ENCODE results near the gene NCDN.

NCDN gene

GRCh38 chr1:35569936-35570335, 12.3 kb downstream of the NCDN start:
- H3K4ac ChIP-seq (ENCODE audit: low read length), result no peak overlapping the region
- no peak overlapping the region for H2BK5ac ChIP-seq (ENCODE audit: low read length)
- peaks cover 20 to 47% (median 38%) of the 10 kb centered on the region in 3 experiments for H3K27me3 ChIP-seq (ENCODE audit: control insufficient read depth in 3 of 3, insufficient read depth in 3 of 3, low read depth in 1 of 3, low read length in 3 of 3)
- peaks cover 0 to 1% of the 10 kb centered on the region in 2 donors for H3K9me3 ChIP-seq (replicated peaks in 1 of 2; ENCODE audit: control insufficient read depth in 2 of 2, insufficient read depth in 1 of 2, low read depth in 1 of 2, low read length in 2 of 2)
- peaks cover 4 to 12% of the 10 kb centered on the region in 2 donors for H3K36me3 ChIP-seq (replicated peaks in 1 of 2; ENCODE audit: control insufficient read depth in 2 of 2, insufficient read depth in 2 of 2, low read length in 2 of 2)
- H2BK12ac ChIP-seq (ENCODE audit: low read length), result no peak overlapping the region
- no peak overlapping the region for H2BK120ac ChIP-seq (ENCODE audit: low read depth, low read length)
- WGBS, 2 donors (ENCODE audit: extremely low coverage in 2 of 2, insufficient read length in 2 of 2, insufficient replicate concordance in 1 of 2), result no CpG with 5 or more reads among the region's 1 CpG
- no peak overlapping the region for H2AK5ac ChIP-seq (ENCODE audit: low read depth, low read length)
- H3K79me1 ChIP-seq (ENCODE audit: low read depth, low read length), result no peaks in the 10 kb centered on the region
- no peak overlapping the region for H3K4me2 ChIP-seq (ENCODE audit: insufficient read depth, low read length, poor library complexity, severe bottlenecking)
- H3K27ac ChIP-seq (replicated peaks; ENCODE audit: low read length), result no peak overlapping the region
- no peak overlapping the region for H3K18ac ChIP-seq (ENCODE audit: low read length)
- H3K9ac ChIP-seq (ENCODE audit: low read depth, low read length, poor library complexity), result no peak overlapping the region
- no peak overlapping the region for H3K14ac ChIP-seq (ENCODE audit: low read length)
- H3K23ac ChIP-seq (ENCODE audit: low read depth, low read length, poor library complexity), result no peak overlapping the region
- H2AFZ ChIP-seq (ENCODE audit: low read length), result no peak overlapping the region
- no peak overlapping the region for H4K91ac ChIP-seq (ENCODE audit: low read depth, low read length, poor library complexity)
- H4K8ac ChIP-seq (ENCODE audit: low read depth, low read length), result no peak overlapping the region
- H3K4me1 ChIP-seq (ENCODE audit: control insufficient read depth in 2 of 2, insufficient read depth in 1 of 2, low read depth in 1 of 2, low read length in 2 of 2), result peaks cover 3% of the 10 kb centered on the region in 2 donors
- no peak for DNase-seq (ENCODE audit: low spot score)
- no peak overlapping the region for H3K4me3 ChIP-seq (ENCODE audit: low read length in 2 of 2)
- no peak overlapping the region for H2BK15ac ChIP-seq (ENCODE audit: low read length)

- Histone ChIP-seq H2BK120ac (ENCODE audit: low read depth, low read length) (no peak overlapping the region), H3K9ac (ENCODE audit: low read depth, low read length, poor library complexity) (no peak overlapping the region), H3K23ac (ENCODE audit: low read depth, low read length, poor library complexity) (no peak overlapping the region), H3K4me1 (ENCODE audit: control insufficient read depth in 2 of 2, insufficient read depth in 1 of 2, low read depth in 1 of 2, low read length in 2 of 2) (peaks cover 3% of the 10 kb centered on the region in 2 donors), H4K91ac (ENCODE audit: low read depth, low read length, poor library complexity) (no peak overlapping the region), H4K8ac (ENCODE audit: low read depth, low read length) (no peak overlapping the region), H3K18ac (ENCODE audit: low read length) (no peak overlapping the region), H2BK5ac (ENCODE audit: low read length) (no peak overlapping the region), H2AFZ (ENCODE audit: low read length) (no peak overlapping the region), H3K79me1 (ENCODE audit: low read depth, low read length) (no peaks in the 10 kb centered on the region), H3K4me2 (ENCODE audit: insufficient read depth, low read length, poor library complexity, severe bottlenecking) (no peak overlapping the region), H3K36me3 (replicated peaks in 1 of 2; ENCODE audit: control insufficient read depth in 2 of 2, insufficient read depth in 2 of 2, low read length in 2 of 2) (peaks cover 2 to 6% of the 10 kb centered on the region in 2 donors), H3K27ac (replicated peaks; ENCODE audit: low read length) (no peak overlapping the region), H3K27me3 (ENCODE audit: control insufficient read depth in 3 of 3, insufficient read depth in 3 of 3, low read depth in 1 of 3, low read length in 3 of 3) (peaks cover 27 to 55% (median 46%) of the 10 kb centered on the region in 3 experiments), H2BK15ac (ENCODE audit: low read length) (no peak overlapping the region), H3K4me3 (ENCODE audit: low read length in 2 of 2) (no peak overlapping the region), H3K14ac (ENCODE audit: low read length) (no peak overlapping the region), H3K4ac (ENCODE audit: low read length) (no peak overlapping the region), H3K9me3 (replicated peaks in 1 of 2; ENCODE audit: control insufficient read depth in 2 of 2, insufficient read depth in 1 of 2, low read depth in 1 of 2, low read length in 2 of 2) (peaks cover 0 to 1% of the 10 kb centered on the region in 2 donors), H2BK12ac (ENCODE audit: low read length) (no peak overlapping the region), H2AK5ac (ENCODE audit: low read depth, low read length) (no peak overlapping the region)
- no peak for DNase-seq (ENCODE audit: low spot score)
- WGBS, 2 donors (ENCODE audit: extremely low coverage in 2 of 2, insufficient read length in 2 of 2, insufficient replicate concordance in 1 of 2), result no CpG with 5 or more reads among the region's 10 CpGs
These were observed 13.1 kb downstream of the NCDN start for GRCh38 chr1:35570589-35571137.

GRCh38 chr1:35571263-35571662, 13.7 kb downstream of the NCDN start:
- no peak overlapping the region for H3K4me2 ChIP-seq (ENCODE audit: insufficient read depth, low read length, poor library complexity, severe bottlenecking)
- H4K8ac ChIP-seq (ENCODE audit: low read depth, low read length), result no peak overlapping the region
- H3K14ac ChIP-seq (ENCODE audit: low read length), result no peak overlapping the region
- H3K36me3 ChIP-seq (replicated peaks in 1 of 2; ENCODE audit: control insufficient read depth in 2 of 2, insufficient read depth in 2 of 2, low read length in 2 of 2), result peaks cover 2 to 4% of the 10 kb centered on the region in 2 donors
- H3K9me3 ChIP-seq (replicated peaks in 1 of 2; ENCODE audit: control insufficient read depth in 2 of 2, insufficient read depth in 1 of 2, low read depth in 1 of 2, low read length in 2 of 2), result peaks cover 0 to 1% of the 10 kb centered on the region in 2 donors
- no peaks in the 10 kb centered on the region for H3K79me1 ChIP-seq (ENCODE audit: low read depth, low read length)
- DNase-seq (ENCODE audit: low spot score), result no peak
- no peak overlapping the region for H2AFZ ChIP-seq (ENCODE audit: low read length)
- no peak overlapping the region for H2BK120ac ChIP-seq (ENCODE audit: low read depth, low read length)
- no peak overlapping the region for H3K18ac ChIP-seq (ENCODE audit: low read length)
- no peak overlapping the region for H2BK12ac ChIP-seq (ENCODE audit: low read length)
- no peak overlapping the region for H2BK5ac ChIP-seq (ENCODE audit: low read length)
- H3K23ac ChIP-seq (ENCODE audit: low read depth, low read length, poor library complexity), result no peak overlapping the region
- no peak overlapping the region for H3K4ac ChIP-seq (ENCODE audit: low read length)
- no peak overlapping the region for H3K9ac ChIP-seq (ENCODE audit: low read depth, low read length, poor library complexity)
- H3K4me3 ChIP-seq (ENCODE audit: low read length in 2 of 2), result no peak overlapping the region
- H4K91ac ChIP-seq (ENCODE audit: low read depth, low read length, poor library complexity), result no peak overlapping the region
- no CpG with 5 or more reads among the region's 8 CpGs for WGBS, 2 donors (ENCODE audit: extremely low coverage in 2 of 2, insufficient read length in 2 of 2, insufficient replicate concordance in 1 of 2)
- H3K27me3 ChIP-seq (ENCODE audit: control insufficient read depth in 3 of 3, insufficient read depth in 3 of 3, low read depth in 1 of 3, low read length in 3 of 3), result peaks cover 32 to 61% (median 52%) of the 10 kb centered on the region in 3 experiments
- H2AK5ac ChIP-seq (ENCODE audit: low read depth, low read length), result no peak overlapping the region
- H2BK15ac ChIP-seq (ENCODE audit: low read length), result no peak overlapping the region
- H3K27ac ChIP-seq (replicated peaks; ENCODE audit: low read length), result no peak overlapping the region
- peaks cover 3% of the 10 kb centered on the region in 2 donors for H3K4me1 ChIP-seq (ENCODE audit: control insufficient read depth in 2 of 2, insufficient read depth in 1 of 2, low read depth in 1 of 2, low read length in 2 of 2)

GRCh38 chr1:35572296-35572695, 14.7 kb downstream of the NCDN start:
- H3K36me3 ChIP-seq (replicated peaks in 1 of 2; ENCODE audit: control insufficient read depth in 2 of 2, insufficient read depth in 2 of 2, low read length in 2 of 2), result no peaks in the 10 kb centered on the region
- no peaks in the 10 kb centered on the region for H3K79me1 ChIP-seq (ENCODE audit: low read depth, low read length)
- no peak overlapping the region for H3K14ac ChIP-seq (ENCODE audit: low read length)
- no peak overlapping the region for H3K4me3 ChIP-seq (ENCODE audit: low read length in 2 of 2)
- H3K23ac ChIP-seq (ENCODE audit: low read depth, low read length, poor library complexity), result no peak overlapping the region
- no peak overlapping the region for H3K4ac ChIP-seq (ENCODE audit: low read length)
- H4K8ac ChIP-seq (ENCODE audit: low read depth, low read length), result no peak overlapping the region
- peak overlapping the region; percentile 90 for H2AFZ ChIP-seq (ENCODE audit: low read length)
- H4K91ac ChIP-seq (ENCODE audit: low read depth, low read length, poor library complexity), result no peak overlapping the region
- no peak overlapping the region for H2BK5ac ChIP-seq (ENCODE audit: low read length)
- H2BK120ac ChIP-seq (ENCODE audit: low read depth, low read length), result no peak overlapping the region
- no peak overlapping the region for H3K4me2 ChIP-seq (ENCODE audit: insufficient read depth, low read length, poor library complexity, severe bottlenecking)
- no peak overlapping the region for H3K9ac ChIP-seq (ENCODE audit: low read depth, low read length, poor library complexity)
- no peak overlapping the region for H3K27ac ChIP-seq (replicated peaks; ENCODE audit: low read length)
- H3K9me3 ChIP-seq (replicated peaks in 1 of 2; ENCODE audit: control insufficient read depth in 2 of 2, insufficient read depth in 1 of 2, low read depth in 1 of 2, low read length in 2 of 2), result peaks cover 0 to 1% of the 10 kb centered on the region in 2 donors
- H3K27me3 ChIP-seq (ENCODE audit: control insufficient read depth in 3 of 3, insufficient read depth in 3 of 3, low read depth in 1 of 3, low read length in 3 of 3), result peaks cover 42 to 71% (median 61%) of the 10 kb centered on the region in 3 experiments
- no peak for DNase-seq (ENCODE audit: low spot score)
- peaks cover 3 to 4% of the 10 kb centered on the region in 2 donors for H3K4me1 ChIP-seq (ENCODE audit: control insufficient read depth in 2 of 2, insufficient read depth in 1 of 2, low read depth in 1 of 2, low read length in 2 of 2)
- no peak overlapping the region for H2BK12ac ChIP-seq (ENCODE audit: low read length)
- WGBS, 2 donors (ENCODE audit: extremely low coverage in 2 of 2, insufficient read length in 2 of 2, insufficient replicate concordance in 1 of 2), result no CpG with 5 or more reads among the region's 2 CpGs
- H3K18ac ChIP-seq (ENCODE audit: low read length), result no peak overlapping the region
- no peak overlapping the region for H2AK5ac ChIP-seq (ENCODE audit: low read depth, low read length)
- no peak overlapping the region for H2BK15ac ChIP-seq (ENCODE audit: low read length)
